Measurements from ENCODE around the gene HBB. TPM values are rescaled to one million over a fixed set of nuclear protein-coding genes. Genes with fewer than 3 reads are reported as not detected.
"Not testable (repeated sequence)": the region's sequence is repeated elsewhere in the genome, so short reads cannot be mapped to it uniquely, and the experiment has no call there.

Gene HBB
- polyA plus RNA-seq, 5 donors = 224 to 542 (median 306) TPM

GRCh38 chr11:5250543-5251204 is 23.8 kb upstream of the HBB start:
- no peak for DNase-seq

GRCh38 chr11:5249807-5250396 is 23.0 kb upstream of the HBB start, which contains the start of gene HBG1:
HBG1 (minus strand) TSS chr11:5249857; CDS start chr11:5249804, 53 bp downstream.
- not testable (repeated sequence) for DNase-seq

GRCh38 chr11:5248498-5248897 is 21.6 kb upstream of the HBB start:
- DNase-seq = not testable (repeated sequence)

GRCh38 chr11:5247472-5248192 is 20.8 kb upstream of the HBB start:
- no peak for DNase-seq

GRCh38 chr11:5246772-5247471 is 20.1 kb upstream of the HBB start:
- no peak for DNase-seq

- no peak for DNase-seq
Observed at GRCh38 chr11:5245155-5245554, 18.3 kb upstream of the HBB start.

- DNase-seq = no peak
Observed at GRCh38 chr11:5243816-5244180, 16.9 kb upstream of the HBB start.

- no peak for DNase-seq
Observed at GRCh38 chr11:5242933-5243815, 16.3 kb upstream of the HBB start.

- no peak for DNase-seq
Observed at GRCh38 chr11:5242208-5242607, 15.3 kb upstream of the HBB start.

- DNase-seq = no peak
Observed at GRCh38 chr11:5241458-5241857, 14.6 kb upstream of the HBB start.

- no peak for DNase-seq
Observed at GRCh38 chr11:5240458-5240857, 13.6 kb upstream of the HBB start.

- no peak for DNase-seq
Observed at GRCh38 chr11:5240056-5240455, 13.2 kb upstream of the HBB start.

- no peak for DNase-seq
Observed at GRCh38 chr11:5239046-5239445, 12.2 kb upstream of the HBB start.

GRCh38 chr11:5238486-5238885 is 11.6 kb upstream of the HBB start:
- no peak for DNase-seq

GRCh38 chr11:5237420-5237819 is 10.5 kb upstream of the HBB start:
- DNase-seq = no peak

GRCh38 chr11:5235364-5236095 is 8.7 kb upstream of the HBB start:
- no peak for DNase-seq

GRCh38 chr11:5234381-5234834 is 7.5 kb upstream of the HBB start, which contains the start of gene HBD:
HBD (minus strand) TSS chr11:5234483; CDS start chr11:5234433, 50 bp downstream.
- DNase-seq = no peak

GRCh38 chr11:5233307-5233706 is 6.4 kb upstream of the HBB start:
- DNase-seq = no peak

- no peak for DNase-seq
Observed at GRCh38 chr11:5232821-5233220, 6.0 kb upstream of the HBB start.

GRCh38 chr11:5232176-5232575 is 5.3 kb upstream of the HBB start:
- no peak for DNase-seq

GRCh38 chr11:5231111-5231510 is 4.2 kb upstream of the HBB start:
- no peak for DNase-seq
